CD4-positive, alpha-beta T cell (primary cell): Measurements from ENCODE around the gene NDNF. TPM values are rescaled to one million over a fixed set of nuclear protein-coding genes. Genes with fewer than 3 reads are reported as not detected.

Source experiments
- ATAC-seq: fragments of 200-7000 bp; cut with Tn5 transposase; one replicate; pipeline ENCODE4 v1.10.0; 2022; ENCODE audit warnings: mild to moderate bottlenecking; ENCODE audit not compliant: poor library complexity
- CTCF ChIA-PET: fragments of 350-600 bp; sonication (Branson Sonifier 250); formaldehyde crosslinking; loops from one replicate; lab custom pipeline; 2021; ENCODE audit warnings: antibody characterized with exemption, inconsistent platforms; lab: Charles Lee
- POLR2A ChIA-PET: fragments of 350-600 bp; sonication (Branson Sonifier 250); formaldehyde crosslinking; loops from one replicate; lab custom pipeline; 2021; ENCODE audit warnings: antibody characterized with exemption, inconsistent platforms; lab: Charles Lee
- DNase-seq, 14 experiments: peaks; one replicate each; pipeline ENCODE4 v3.0.0-alpha.2; 2013 to 2020; ENCODE audit warnings: mixed read lengths in 2 of 14
- H3K27ac ChIP-seq, 2 donors: one replicate each; pipeline versions ENCODE4 v1.5.1 to v1.7.0; 2013; ENCODE audit warnings: low read length in 2 of 2, low read depth in 1 of 2, mild to moderate bottlenecking in 1 of 2
- H3K27me3 ChIP-seq, 2 experiments: 1 replicate in 1 of 2; 2 replicates in 1 of 2; pipeline versions ENCODE4 v1.6.1 to v1.7.0; 2013; ENCODE audit warnings: low read length in 2 of 2, control low read depth in 1 of 2, mild to moderate bottlenecking in 1 of 2, moderate library complexity in 1 of 2; ENCODE audit not compliant: insufficient read depth in 2 of 2, control insufficient read depth in 1 of 2
- H3K36me3 ChIP-seq: one replicate; pipeline ENCODE4 v1.6.1; 2013; ENCODE audit warnings: low read length, control low read depth; ENCODE audit not compliant: insufficient read depth
- H3K4me1 ChIP-seq: one replicate; pipeline ENCODE4 v1.6.1; 2013; ENCODE audit warnings: low read length, control low read depth; ENCODE audit not compliant: insufficient read depth
- H3K4me3 ChIP-seq: one replicate; pipeline ENCODE4 v1.5.1; 2013; ENCODE audit warnings: mild to moderate bottlenecking, low read length, moderate library complexity
- H3K9me3 ChIP-seq, 2 experiments: 1 replicate in 1 of 2; 2 replicates in 1 of 2; pipeline versions ENCODE4 v1.6.1 to v1.7.0; 2013; ENCODE audit warnings: low read length in 2 of 2, mild to moderate bottlenecking in 2 of 2, control low read depth in 1 of 2, moderate library complexity in 1 of 2; ENCODE audit not compliant: control insufficient read depth in 1 of 2, insufficient read depth in 1 of 2
- H3K27ac Mint-ChIP-seq: one replicate; pipeline ENCODE4 v1.8.0; 2020; ENCODE audit warnings: mixed read lengths
- H3K27me3 Mint-ChIP-seq: one replicate; pipeline ENCODE4 v1.8.0; 2021; ENCODE audit warnings: mixed read lengths
- H3K36me3 Mint-ChIP-seq: one replicate; pipeline ENCODE4 v1.8.0; 2021; ENCODE audit warnings: low read depth, mixed read lengths
- H3K4me1 Mint-ChIP-seq: one replicate; pipeline ENCODE4 v1.8.0; 2021; ENCODE audit warnings: low read depth, mixed read lengths
- H3K4me3 Mint-ChIP-seq: one replicate; pipeline ENCODE4 v1.8.0; 2020; ENCODE audit warnings: mild to moderate bottlenecking, mixed read lengths
- H3K9me3 Mint-ChIP-seq: one replicate; pipeline ENCODE4 v1.8.0; 2020; ENCODE audit warnings: mixed read lengths
- CTCF ChIP-seq: fragments of 200-600 bp; IDR thresholded peaks from one replicate; pipeline ENCODE4 v1.8.0; 2022; ENCODE audit warnings: antibody characterized with exemption, mild to moderate bottlenecking
- intact Hi-C, 2 experiments: fragments of 100-400 bp; cut with DNase I in 1 of 2; cut with micrococcal nuclease in 1 of 2; formaldehyde crosslinking; loops; one replicate each; pipeline versions ENCODE4 v1.15.1 to v1.9.0; 2023 to 2025; cut with DNase I, micrococcal nuclease
- total RNA-seq, 174 experiments: library from RNA in 2 of 174; stranded (reverse) in 2 of 174; gene quantifications; one replicate each; pipeline ENCODE4 v1.2.3 and lab custom pipeline; 2021 to 2026

NDNF gene
- total RNA-seq, 2 experiments from 2014 or later = 0.25 TPM; not detected in 1

DNA sequence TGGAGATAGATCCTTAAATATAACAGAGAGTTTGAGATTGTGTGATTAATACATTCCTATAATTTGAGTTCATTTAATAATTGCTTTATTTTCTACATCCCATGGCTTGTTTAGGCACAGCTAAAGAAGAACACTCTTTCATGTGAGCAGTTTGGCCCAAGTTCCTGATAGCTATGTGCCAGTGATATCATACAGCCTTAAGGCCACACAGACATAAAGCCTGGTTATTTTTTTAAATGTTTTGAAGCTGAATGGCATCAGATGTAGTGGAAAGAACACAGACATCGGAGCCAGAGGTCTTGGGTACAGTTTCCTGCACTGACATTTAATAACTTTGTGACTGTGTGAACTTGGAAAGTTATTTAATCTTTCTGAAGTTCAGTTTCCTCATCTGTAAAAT, 7.0 kb upstream of the NDNF start:
- Histone ChIP-seq H3K9me3 (no peaks in the 10 kb centered on the region), H3K27ac (no peak overlapping the region), H3K27me3 (peaks cover 0 to 27% of the 10 kb centered on the region in 2 experiments), H3K4me3 (no peak overlapping the region), H3K36me3 (no peaks in the 10 kb centered on the region), H3K4me1 (no peaks in the 10 kb centered on the region)
- Mint-ChIP-seq H3K36me3 (no peaks in the 10 kb centered on the region), H3K9me3 (no peaks in the 10 kb centered on the region), H3K27me3 (peaks cover 39% of the 10 kb centered on the region), H3K4me3 (no peak overlapping the region), H3K4me1 (peaks cover 6% of the 10 kb centered on the region), H3K27ac (no peak overlapping the region)
- intact Hi-C loops = no loop called here
- ChIA-PET CTCF (no interaction called here), POLR2A (no interaction called here)
- no peak for DNase-seq
- no peak for ATAC-seq
- TF ChIP-seq CTCF = no peak

GRCh38 chr4:121077496-121077895, 5.2 kb upstream of the NDNF start:
- H3K9me3 ChIP-seq = no peaks in the 10 kb centered on the region
- Mint-ChIP-seq H3K9me3 (no peaks in the 10 kb centered on the region), H3K27me3 (peaks cover 54% of the 10 kb centered on the region), H3K36me3 (no peaks in the 10 kb centered on the region), H3K4me1 (peaks cover 13% of the 10 kb centered on the region), H3K4me3 (no peak overlapping the region), H3K27ac (no peak overlapping the region)
- H3K27me3 ChIP-seq = peaks cover 6 to 42% of the 10 kb centered on the region in 2 experiments
- ChIA-PET POLR2A (no interaction called here), CTCF (no interaction called here)
- peaks cover 6% of the 10 kb centered on the region for H3K4me1 ChIP-seq
- intact Hi-C loops = no loop called here
- ATAC-seq (no peak), DNase-seq (no peak)
- TF ChIP-seq CTCF = no peak
- H3K4me3 ChIP-seq = no peak overlapping the region
- H3K27ac ChIP-seq = no peak overlapping the region
- H3K36me3 ChIP-seq = no peaks in the 10 kb centered on the region

DNA sequence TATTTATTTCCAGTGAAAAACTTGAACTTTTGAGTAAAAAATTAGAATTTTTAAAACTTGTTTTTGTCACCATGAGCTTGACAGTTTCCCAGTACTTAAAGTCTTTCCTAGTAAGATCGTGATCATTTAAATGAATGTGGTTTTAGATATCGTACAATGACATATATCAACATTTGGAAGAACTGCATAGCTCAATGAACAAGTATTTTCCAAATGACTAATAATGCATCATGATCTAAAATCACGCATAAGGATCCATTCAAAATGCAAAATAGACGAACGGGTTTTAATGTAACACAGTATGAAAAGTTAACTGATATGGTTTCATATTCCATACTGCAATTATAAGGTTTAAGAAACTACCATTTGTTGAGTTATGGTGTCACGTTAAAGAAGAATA, 4.1 kb upstream of the NDNF start:
- no peak for DNase-seq
- Histone ChIP-seq H3K27me3 (peaks cover 13 to 44% of the 10 kb centered on the region in 2 experiments), H3K4me1 (peaks cover 13% of the 10 kb centered on the region), H3K4me3 (no peak overlapping the region), H3K9me3 (peaks cover 0 to 2% of the 10 kb centered on the region in 2 experiments), H3K36me3 (no peaks in the 10 kb centered on the region), H3K27ac (no peak overlapping the region)
- H3K9me3 Mint-ChIP-seq = no peaks in the 10 kb centered on the region
- intact Hi-C loops = no loop called here
- ChIA-PET CTCF (no interaction called here), POLR2A (no interaction called here)
- H3K27ac Mint-ChIP-seq = no peak overlapping the region
- no peak overlapping the region for H3K4me3 Mint-ChIP-seq
- TF ChIP-seq CTCF = no peak
- no peak for ATAC-seq
- H3K4me1 Mint-ChIP-seq = peaks cover 19% of the 10 kb centered on the region
- H3K27me3 Mint-ChIP-seq = peaks cover 58% of the 10 kb centered on the region
- no peaks in the 10 kb centered on the region for H3K36me3 Mint-ChIP-seq
